A673 (cell line): ENCODE results near the gene CPXM1. TPM values are rescaled to one million over a fixed set of nuclear protein-coding genes. Genes with fewer than 3 reads are reported as not detected.

ENCODE experiments used
- BruUV-seq: library from RNA; stranded (reverse); fragments of 400-500 nt; replicated peaks from 2 replicates; lab custom pipeline; 2021; lab: Mats Ljungman, UMichigan
- CTCF ChIA-PET: fragments of 300-600 bp; sonication (Branson Sonifier 250); formaldehyde crosslinking; loops from one replicate; lab custom pipeline; 2022; ENCODE audit warnings: antibody characterized with exemption; lab: Charles Lee
- POLR2A ChIA-PET: fragments of 300-600 bp; sonication (Branson Sonifier 250); formaldehyde crosslinking; loops from one replicate; lab custom pipeline; 2022; ENCODE audit warnings: antibody characterized with exemption; ENCODE audit not compliant: low non-redundant PET; lab: Charles Lee
- DNase-seq: peaks from one replicate; pipeline ENCODE4 v3.0.0-alpha.2; 2015; ENCODE audit warnings: low spot score
- H3K27ac ChIP-seq: fragments of 200-600 bp; sonication (generic); 2 replicates; pipeline ENCODE4 v1.5.1; 2016; ENCODE audit warnings: mixed run types, low read depth, mild to moderate bottlenecking, mixed read lengths, antibody characterized with exemption, low read length; ENCODE audit not compliant: poor library complexity, severe bottlenecking
- H3K27me3 ChIP-seq: fragments of 200-600 bp; sonication (generic); replicated peaks from 2 replicates; pipeline ENCODE4 v1.6.1; 2017; ENCODE audit warnings: mixed run types, low read depth, mild to moderate bottlenecking, mixed read lengths, antibody characterized with exemption, low read length; ENCODE audit not compliant: insufficient read depth, poor library complexity
- H3K36me3 ChIP-seq: fragments of 200-600 bp; sonication (generic); 2 replicates; pipeline ENCODE4 v1.6.1; 2016; ENCODE audit warnings: mixed run types, mild to moderate bottlenecking, mixed read lengths, antibody characterized with exemption, low read length; ENCODE audit not compliant: insufficient read depth, poor library complexity, severe bottlenecking
- H3K4me1 ChIP-seq: fragments of 200-600 bp; sonication (generic); 2 replicates; pipeline ENCODE4 v1.6.1; 2017; ENCODE audit warnings: mixed run types, mild to moderate bottlenecking, mixed read lengths, antibody characterized with exemption, low read length; ENCODE audit not compliant: insufficient read depth, poor library complexity, severe bottlenecking
- H3K4me3 ChIP-seq: fragments of 200-600 bp; sonication (generic); 2 replicates; pipeline ENCODE4 v1.5.1; 2016; ENCODE audit warnings: low read depth, mixed run types, mild to moderate bottlenecking, mixed read lengths, low read length; ENCODE audit not compliant: poor library complexity, severe bottlenecking
- H3K9me3 ChIP-seq: fragments of 200-600 bp; sonication (generic); 2 replicates; pipeline ENCODE4 v1.6.1; 2016; ENCODE audit warnings: mixed run types, low read depth, mild to moderate bottlenecking, mixed read lengths, antibody characterized with exemption, low read length; ENCODE audit not compliant: poor library complexity, severe bottlenecking
- CTCF ChIP-seq: fragments of 300-800, 200-600 bp; sonication (generic); conservative IDR thresholded peaks from 2 replicates; pipeline ENCODE4 v1.5.1; 2017; ENCODE audit warnings: low read depth, mild to moderate bottlenecking, antibody characterized with exemption, low read length, moderate library complexity, mixed read lengths
- EZH2 ChIP-seq: fragments of 200-600 bp; sonication (generic); IDR thresholded peaks from 2 replicates; pipeline ENCODE4 v1.6.1; 2017; ENCODE audit warnings: borderline replicate concordance, low read depth, mild to moderate bottlenecking, mixed read lengths, antibody characterized with exemption, low read length; ENCODE audit not compliant: poor library complexity, severe bottlenecking
- intact Hi-C: fragments of 100-400 bp; cut with micrococcal nuclease; formaldehyde crosslinking; loops from one replicate; pipeline ENCODE4 v1.10.0; 2022; ENCODE audit not compliant: unreplicated experiment
- total RNA-seq: library from RNA; stranded (reverse); gene quantifications from 2 replicates; pipeline ENCODE4 v1.2.3, GENCODE V29; 2021

CPXM1 gene
- total RNA-seq, 1 experiment from 2014 or later, result 3.8 TPM

GRCh38 chr20:2761885-2762284 lies 38.5 kb downstream of the CPXM1 start:
- H3K36me3 ChIP-seq, result no peaks in the 10 kb centered on the region

GRCh38 chr20:2760952-2761305 lies 39.5 kb downstream of the CPXM1 start:
- no peak overlapping the region for H3K27ac ChIP-seq
- TF ChIP-seq CTCF (no peak), EZH2 (no peak)
- H3K4me3 ChIP-seq, result no peak overlapping the region
- BruUV-seq, result no TSS peak
- POLR2A ChIA-PET, result no interaction called here
- intact Hi-C loops, result no loop called here
- DNase-seq, result no peak
- no peaks in the 10 kb centered on the region for H3K36me3 ChIP-seq
- no peaks in the 10 kb centered on the region for H3K4me1 ChIP-seq
- no peaks in the 10 kb centered on the region for H3K27me3 ChIP-seq
- no peaks in the 10 kb centered on the region for H3K9me3 ChIP-seq
- CTCF ChIA-PET, result no interaction called here

More at GRCh38 chr20:2761885-2762284, 38.5 kb downstream of the CPXM1 start:
- H3K27ac ChIP-seq, result no peak overlapping the region
- POLR2A ChIA-PET, result no interaction called here
- DNase-seq, result no peak
- H3K27me3 ChIP-seq, result peaks cover 3% of the 10 kb centered on the region
- TF ChIP-seq CTCF (no peak), EZH2 (no peak)
- CTCF ChIA-PET, result no interaction called here
- no TSS peak for BruUV-seq
- H3K9me3 ChIP-seq, result no peaks in the 10 kb centered on the region
- H3K4me1 ChIP-seq, result no peaks in the 10 kb centered on the region
- intact Hi-C loops, result no loop called here
- H3K4me3 ChIP-seq, result no peak overlapping the region

GRCh38 chr20:2760297-2760951 lies 40.0 kb downstream of the CPXM1 start:
- Histone ChIP-seq H3K9me3 (no peaks in the 10 kb centered on the region), H3K27ac (no peak overlapping the region), H3K36me3 (no peaks in the 10 kb centered on the region), H3K4me1 (no peaks in the 10 kb centered on the region), H3K4me3 (no peak overlapping the region), H3K27me3 (no peaks in the 10 kb centered on the region)
- POLR2A ChIA-PET, result no interaction called here
- CTCF ChIA-PET, result no interaction called here
- no TSS peak for BruUV-seq
- intact Hi-C loops, result no loop called here
- no peak for DNase-seq
- no peak for TF ChIP-seq CTCF
- TF ChIP-seq EZH2, result no peak
